ENCODE results near the gene C8G.
A peak's percentile ranks its signal among the peaks of the same experiment; 100 is the strongest.

Gene C8G

GRCh38 chr9:136941231-136942111 lies 3.6 kb upstream of the C8G start:
- DNase-seq (ENCODE audit: low spot score), result no peak

- DNase-seq (ENCODE audit: low spot score), result no peak
These were observed 2.7 kb upstream of the C8G start for GRCh38 chr9:136942112-136942880.

- DNase-seq (ENCODE audit: low spot score), result no peak
These were observed 2.2 kb upstream of the C8G start for GRCh38 chr9:136942881-136943230.

GRCh38 chr9:136943291-136944211 lies 1.5 kb upstream of the C8G start:
- DNase-seq (ENCODE audit: low spot score), result no peak

GRCh38 chr9:136944212-136944518 lies 878 bp upstream of the C8G start:
- DNase-seq (ENCODE audit: low spot score), result peak; percentile 91

- no peak for DNase-seq (ENCODE audit: low spot score)
These were observed 537 bp downstream of the C8G start for GRCh38 chr9:136945333-136946227.

GRCh38 chr9:136946228-136947027 lies 1.4 kb downstream of the C8G start:
- DNase-seq (ENCODE audit: low spot score), result no peak

GRCh38 chr9:136947028-136947891 lies 2.2 kb downstream of the C8G start:
- no peak for DNase-seq (ENCODE audit: low spot score)

GRCh38 chr9:136947955-136948510 lies 3.0 kb downstream of the C8G start:
- DNase-seq (ENCODE audit: low spot score), result peak; percentile 73

GRCh38 chr9:136949239-136949816 lies 4.3 kb downstream of the C8G start:
- DNase-seq (ENCODE audit: low spot score), result no peak

GRCh38 chr9:136949817-136950655 lies 5.0 kb downstream of the C8G start:
- DNase-seq (ENCODE audit: low spot score), result peak; percentile 100

- DNase-seq (ENCODE audit: low spot score), result no peak
These were observed 5.7 kb downstream of the C8G start for GRCh38 chr9:136950656-136951276.

- no peak for DNase-seq (ENCODE audit: low spot score)
These were observed 6.7 kb downstream of the C8G start, which contains the start of gene LCN12 for GRCh38 chr9:136951541-136952320. LCN12 (plus strand) TSS chr9:136952273; CDS start chr9:136952328, 55 bp downstream.

- DNase-seq (ENCODE audit: low spot score), result no peak
These were observed 7.3 kb downstream of the C8G start for GRCh38 chr9:136952321-136952850.

GRCh38 chr9:136952876-136953770 lies 8.1 kb downstream of the C8G start:
- no peak for DNase-seq (ENCODE audit: low spot score)
